Thymus (tissue), 11 donors: ENCODE data around the gene KIRREL3. TPM values are rescaled to one million over a fixed set of nuclear protein-coding genes. Genes with fewer than 3 reads are reported as not detected.

Source experiments
- DNase-seq, 9 donors: peaks; one replicate each; pipeline ENCODE4 v3.0.0-alpha.2; 2013; ENCODE audit warnings: low spot score in 9 of 9, low read depth in 6 of 9, missing footprints in 1 of 9
- H3K27ac ChIP-seq, 2 donors: one replicate each; pipeline ENCODE4 v1.5.1; 2013; ENCODE audit warnings: control low read depth in 1 of 2, low read depth in 1 of 2, low read length in 1 of 2, mild to moderate bottlenecking in 1 of 2, moderate library complexity in 1 of 2
- H3K27me3 ChIP-seq, 2 donors: one replicate each; pipeline ENCODE4 v1.5.1; 2013; ENCODE audit warnings: low read length in 1 of 2; ENCODE audit not compliant: control insufficient read depth in 2 of 2, insufficient read depth in 1 of 2
- H3K36me3 ChIP-seq, 2 donors: one replicate each; pipeline ENCODE4 v1.5.1; 2013; ENCODE audit warnings: low read length in 1 of 2, mild to moderate bottlenecking in 1 of 2, moderate library complexity in 1 of 2; ENCODE audit not compliant: control insufficient read depth in 2 of 2, insufficient read depth in 2 of 2
- H3K4me1 ChIP-seq, 2 donors: one replicate each; pipeline ENCODE4 v1.5.1; 2013; ENCODE audit warnings: low read length in 2 of 2; ENCODE audit not compliant: control insufficient read depth in 2 of 2, insufficient read depth in 2 of 2
- H3K4me3 ChIP-seq, 2 donors: one replicate each; pipeline ENCODE4 v1.5.1; 2013; ENCODE audit warnings: low read length in 2 of 2, control low read depth in 1 of 2, mild to moderate bottlenecking in 1 of 2
- H3K9me3 ChIP-seq, 2 donors: one replicate each; pipeline ENCODE4 v1.5.1; 2013; ENCODE audit warnings: low read length in 1 of 2, mild to moderate bottlenecking in 1 of 2; ENCODE audit not compliant: control insufficient read depth in 2 of 2, insufficient read depth in 1 of 2
- WGBS: extraction: QIAGEN DNeasy Blood & Tissue Kit; methylation state at CpG from one replicate; pipeline ENCODE4 v1.1.7; 2013; 5-methylcytosine and 5-hydroxymethylcytosine counted together
- polyA plus RNA-seq: library from polyadenylated mRNA; stranded (reverse); fragments of 200-250 nt; gene quantifications from one replicate; pipeline ENCODE4 v1.2.3, GENCODE V29; 2013
- total RNA-seq: library from RNA; stranded (reverse); fragments of 120-200 nt; gene quantifications from one replicate; pipeline ENCODE4 v1.2.4, GENCODE V29; 2013
- donor health status: healthy.

Gene KIRREL3
- total and polyA plus RNA-seq, 2 donors, result 0.09 to 0.14 TPM

- no peak for DNase-seq
- Histone ChIP-seq H3K36me3 (no peaks in the 10 kb centered on the region), H3K4me3 (no peak overlapping the region), H3K27ac (no peak overlapping the region), H3K9me3 (no peaks in the 10 kb centered on the region), H3K4me1 (no peaks in the 10 kb centered on the region), H3K27me3 (peaks cover 0 to 2% of the 10 kb centered on the region in 2 donors)
- 84% methylated on average over 4 of the region's 4 CpGs for WGBS
Measured at GRCh38 chr11:126523441-126524205, 476.9 kb downstream of the KIRREL3 start.

- Histone ChIP-seq H3K9me3 (no peaks in the 10 kb centered on the region), H3K4me1 (no peaks in the 10 kb centered on the region), H3K27me3 (peaks cover 0 to 2% of the 10 kb centered on the region in 2 donors), H3K36me3 (no peaks in the 10 kb centered on the region), H3K4me3 (no peak overlapping the region), H3K27ac (no peak overlapping the region)
- 84% methylated on average over 7 of the region's 7 CpGs for WGBS
- DNase-seq, result no peak
Measured at GRCh38 chr11:126522606-126523005, 478.0 kb downstream of the KIRREL3 start.

- no peaks in the 10 kb centered on the region for H3K4me1 ChIP-seq
- H3K9me3 ChIP-seq, result no peaks in the 10 kb centered on the region
- 95% methylated on average over 4 of the region's 4 CpGs for WGBS
- DNase-seq, result no peak
- H3K27ac ChIP-seq, result no peak overlapping the region
- H3K4me3 ChIP-seq, result no peak overlapping the region
- H3K36me3 ChIP-seq, result no peaks in the 10 kb centered on the region
- H3K27me3 ChIP-seq, result peaks cover 0 to 2% of the 10 kb centered on the region in 2 donors
Measured at GRCh38 chr11:126522152-126522551, 478.4 kb downstream of the KIRREL3 start.

- Histone ChIP-seq H3K27me3 (peaks cover 0 to 2% of the 10 kb centered on the region in 2 donors), H3K9me3 (no peaks in the 10 kb centered on the region), H3K4me3 (no peak overlapping the region), H3K36me3 (no peaks in the 10 kb centered on the region), H3K4me1 (no peaks in the 10 kb centered on the region), H3K27ac (no peak overlapping the region)
- WGBS, result 96% methylated on average over 11 of the region's 11 CpGs
- no peak for DNase-seq
Measured at GRCh38 chr11:126521196-126521595, 479.4 kb downstream of the KIRREL3 start.

GRCh38 chr11:126519764-126520734 lies 480.5 kb downstream of the KIRREL3 start:
- no peak overlapping the region for H3K27ac ChIP-seq
- H3K4me3 ChIP-seq, result no peak overlapping the region
- no peak for DNase-seq
- WGBS, result 90% methylated on average over 25 of the region's 25 CpGs
- no peaks in the 10 kb centered on the region for H3K36me3 ChIP-seq
- no peaks in the 10 kb centered on the region for H3K9me3 ChIP-seq
- no peaks in the 10 kb centered on the region for H3K27me3 ChIP-seq
- no peaks in the 10 kb centered on the region for H3K4me1 ChIP-seq

GRCh38 chr11:126518972-126519690 lies 481.4 kb downstream of the KIRREL3 start:
- H3K4me3 ChIP-seq, result no peak overlapping the region
- DNase-seq, result no peak
- no peaks in the 10 kb centered on the region for H3K36me3 ChIP-seq
- H3K4me1 ChIP-seq, result no peaks in the 10 kb centered on the region
- H3K27me3 ChIP-seq, result no peaks in the 10 kb centered on the region
- no peak overlapping the region for H3K27ac ChIP-seq
- 92% methylated on average over 11 of the region's 11 CpGs for WGBS
- H3K9me3 ChIP-seq, result no peaks in the 10 kb centered on the region

- Histone ChIP-seq H3K9me3 (no peaks in the 10 kb centered on the region), H3K4me1 (no peaks in the 10 kb centered on the region), H3K27me3 (no peaks in the 10 kb centered on the region), H3K4me3 (no peak overlapping the region), H3K36me3 (no peaks in the 10 kb centered on the region), H3K27ac (no peak overlapping the region)
- 88% methylated on average over 20 of the region's 20 CpGs for WGBS
- DNase-seq, result no peak
Measured at GRCh38 chr11:126518071-126518971, 482.2 kb downstream of the KIRREL3 start.

GRCh38 chr11:126515501-126515900 lies 485.1 kb downstream of the KIRREL3 start:
- no peak overlapping the region for H3K27ac ChIP-seq
- DNase-seq, result no peak
- H3K27me3 ChIP-seq, result peaks cover 0 to 3% of the 10 kb centered on the region in 2 donors
- 91% methylated on average over 5 of the region's 5 CpGs for WGBS
- no peaks in the 10 kb centered on the region for H3K9me3 ChIP-seq
- no peaks in the 10 kb centered on the region for H3K4me1 ChIP-seq
- no peak overlapping the region for H3K4me3 ChIP-seq
- H3K36me3 ChIP-seq, result no peaks in the 10 kb centered on the region
